HG03565 (cell line): Measurements from ENCODE around the gene LRIG3.
A peak's percentile ranks its signal among the peaks of the same experiment; 100 is the strongest.
"Not testable (repeated sequence)": the region's sequence is repeated elsewhere in the genome, so short reads cannot be mapped to it uniquely, and the experiment has no call there.

Experiments used
- ATAC-seq: cut with Tn5 transposase; IDR thresholded peaks from one replicate; pipeline ENCODE4 v1.9.1; 2021; ENCODE audit warnings: mild to moderate bottlenecking, moderate library complexity; ENCODE audit not compliant: unreplicated experiment

The LRIG3 gene

DNA sequence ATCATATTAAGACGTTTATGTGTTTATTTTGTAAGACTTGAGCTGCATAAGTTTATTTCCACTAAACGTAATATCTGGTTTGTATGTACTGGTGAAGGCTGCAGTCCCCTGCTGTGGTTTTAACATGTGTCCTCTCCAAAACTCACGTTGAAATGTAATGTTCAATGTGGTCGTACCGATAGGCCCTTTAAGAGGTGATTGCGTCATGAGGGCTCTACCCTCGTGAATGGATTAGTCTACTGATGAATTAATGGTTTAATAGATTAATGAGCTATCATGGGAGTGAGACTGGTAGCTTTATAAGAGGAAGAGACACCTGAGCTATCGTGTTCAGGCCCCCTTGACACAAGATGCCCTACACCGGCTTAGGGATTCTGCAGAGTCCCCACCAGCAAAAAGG is 14.9 kb downstream of the LRIG3 start:
- no peak for ATAC-seq

DNA sequence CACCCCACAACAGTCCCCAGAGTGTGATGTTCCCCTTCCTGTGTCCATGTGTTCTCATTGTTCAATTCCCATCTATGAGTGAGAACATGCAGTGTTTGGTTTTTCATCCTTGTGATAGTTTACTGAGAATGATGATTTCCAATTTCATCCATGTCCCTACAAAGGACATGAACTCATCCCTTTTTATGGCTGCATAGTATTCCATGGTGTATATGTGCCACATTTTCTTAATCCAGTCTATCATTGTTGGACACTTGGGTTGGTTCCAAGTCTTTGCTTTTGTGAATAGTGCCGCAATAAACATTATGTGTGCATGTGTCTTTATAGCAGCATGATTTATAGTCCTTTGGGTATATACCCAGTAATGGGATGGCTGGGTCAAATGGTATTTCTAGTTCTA is 17.6 kb downstream of the LRIG3 start:
- ATAC-seq: not testable (repeated sequence)

DNA sequence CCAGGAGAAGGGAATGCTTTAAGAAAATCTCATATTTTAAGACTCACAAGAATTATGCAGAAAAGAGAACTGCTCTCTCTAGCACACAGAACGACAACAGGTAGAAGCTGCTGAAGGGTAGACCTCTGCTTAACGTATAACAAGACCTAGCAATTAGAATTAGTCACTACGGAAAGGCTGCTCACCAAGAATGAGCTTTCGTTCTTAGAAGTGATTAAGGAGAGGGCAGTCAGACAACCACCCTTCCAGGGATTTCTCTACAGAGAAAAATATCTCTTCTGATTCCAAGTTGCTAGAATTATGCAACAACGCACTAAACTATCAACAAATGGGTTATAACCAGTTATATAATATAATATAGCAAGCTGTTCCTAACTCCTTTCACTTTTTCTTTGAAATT is 18.6 kb downstream of the LRIG3 start:
- ATAC-seq: no peak

DNA sequence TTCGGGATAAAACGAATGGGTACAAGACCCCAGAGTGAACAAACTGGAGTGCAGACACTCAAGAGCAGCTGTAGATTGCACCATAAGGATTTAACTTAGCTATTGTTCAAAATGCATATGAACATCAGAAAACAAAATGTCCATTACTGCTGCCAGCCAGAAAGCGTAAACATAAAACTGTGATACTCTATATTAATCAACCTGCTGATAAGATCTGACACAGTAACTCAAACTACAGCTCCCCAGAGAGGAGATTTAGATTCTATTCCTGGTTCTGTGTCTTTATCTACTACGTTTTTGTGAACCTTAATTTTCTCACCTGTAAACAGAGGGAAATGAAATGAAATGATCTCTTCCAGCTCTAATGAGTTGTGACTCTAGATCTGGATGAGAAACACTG is 22.3 kb downstream of the LRIG3 start:
- ATAC-seq: no peak

DNA sequence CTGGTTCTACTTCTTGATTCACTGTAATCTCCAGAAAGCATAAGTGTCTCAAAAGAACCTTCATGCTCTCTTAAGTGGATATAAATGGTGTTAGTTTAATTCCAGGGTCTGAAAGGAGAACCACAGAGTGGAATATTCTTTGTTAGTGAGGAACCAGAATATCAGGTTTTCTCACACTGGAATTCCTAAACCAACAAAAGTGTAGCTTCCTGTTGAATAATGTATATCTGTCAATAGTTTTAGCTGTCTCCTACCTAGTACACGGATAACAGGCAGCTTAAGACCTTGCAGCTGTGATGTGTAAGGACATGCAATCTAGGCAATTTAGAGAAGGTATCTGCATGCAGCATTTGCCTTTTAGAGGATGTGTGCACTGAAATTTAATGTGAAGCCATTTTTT is 24.0 kb downstream of the LRIG3 start:
- no peak for ATAC-seq

DNA sequence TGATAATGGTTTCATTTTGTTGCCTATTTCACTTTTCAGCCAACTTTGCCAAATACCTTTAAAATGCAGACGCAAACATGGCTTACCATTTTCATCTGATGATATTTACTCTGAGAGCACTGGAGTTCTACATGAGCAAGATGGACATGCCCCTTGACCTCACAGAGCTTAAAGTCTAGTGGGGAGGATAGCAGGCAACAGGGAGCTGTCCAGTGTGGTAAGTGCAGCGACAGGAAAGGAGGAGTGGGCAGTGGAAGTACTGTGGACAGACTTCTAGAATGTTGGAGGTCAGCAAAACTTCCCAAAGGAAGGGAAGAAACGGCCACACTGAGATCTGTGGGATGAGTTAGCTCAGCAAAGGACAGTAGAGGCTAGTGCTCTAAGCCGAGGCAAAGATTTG is 25.3 kb downstream of the LRIG3 start:
- ATAC-seq: no peak

DNA sequence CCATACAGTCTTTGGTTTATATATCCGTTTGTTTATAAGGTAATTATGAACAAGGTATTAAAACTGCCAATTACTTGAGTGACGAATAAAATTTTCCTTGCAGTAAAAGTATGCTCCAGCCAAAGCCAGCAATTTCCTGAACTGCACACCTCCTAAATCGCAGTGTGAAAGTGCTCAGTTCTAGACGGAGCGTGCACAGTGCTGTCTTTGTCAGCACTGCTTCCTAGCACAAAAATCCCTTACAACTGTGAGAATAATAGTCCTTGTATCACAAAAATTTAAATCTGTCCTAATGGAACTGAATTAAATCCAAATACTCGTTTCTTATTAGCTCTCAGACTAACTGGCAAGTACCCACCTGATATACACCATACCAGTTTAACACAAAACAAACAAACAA is 26.3 kb downstream of the LRIG3 start:
- ATAC-seq: no peak

DNA sequence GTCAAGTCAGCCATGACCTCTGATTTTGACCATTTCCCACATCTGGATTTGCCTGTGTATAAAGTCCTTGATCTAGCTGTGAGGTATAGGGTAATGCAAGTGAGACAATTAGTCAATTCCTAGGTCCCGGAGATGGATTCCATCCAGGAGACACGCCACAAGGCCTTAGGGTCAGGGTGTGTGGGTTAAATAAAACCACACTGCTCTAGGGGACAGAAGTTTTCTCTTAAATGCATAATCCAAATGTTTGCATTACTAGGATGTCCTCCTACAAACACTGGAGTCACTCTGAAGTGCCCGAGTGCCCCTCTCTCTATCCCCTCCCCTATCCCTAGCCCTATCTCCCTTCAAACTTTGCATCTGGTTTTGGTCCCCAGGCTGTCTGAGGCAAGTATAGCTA is 26.8 kb downstream of the LRIG3 start:
- ATAC-seq: no peak

DNA sequence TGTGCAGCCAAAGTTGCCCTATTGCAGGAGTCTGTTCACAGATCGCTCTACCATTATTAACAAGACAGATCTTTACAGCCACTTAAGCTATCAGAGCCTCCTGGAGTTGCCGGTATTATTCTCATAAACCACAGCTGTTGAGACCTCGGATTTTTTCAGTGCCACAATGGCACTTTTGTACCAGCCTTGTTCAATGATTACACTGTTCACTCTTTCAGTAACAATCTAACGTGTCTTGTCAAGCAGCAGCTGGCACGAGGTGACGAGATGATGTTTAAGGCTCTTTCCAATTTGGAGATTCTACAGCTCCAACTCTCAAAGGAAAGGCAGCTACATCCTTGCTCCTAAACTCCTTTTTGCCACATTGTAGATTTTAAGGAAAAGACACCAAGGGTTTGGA is 30.7 kb downstream of the LRIG3 start:
- ATAC-seq: no peak

DNA sequence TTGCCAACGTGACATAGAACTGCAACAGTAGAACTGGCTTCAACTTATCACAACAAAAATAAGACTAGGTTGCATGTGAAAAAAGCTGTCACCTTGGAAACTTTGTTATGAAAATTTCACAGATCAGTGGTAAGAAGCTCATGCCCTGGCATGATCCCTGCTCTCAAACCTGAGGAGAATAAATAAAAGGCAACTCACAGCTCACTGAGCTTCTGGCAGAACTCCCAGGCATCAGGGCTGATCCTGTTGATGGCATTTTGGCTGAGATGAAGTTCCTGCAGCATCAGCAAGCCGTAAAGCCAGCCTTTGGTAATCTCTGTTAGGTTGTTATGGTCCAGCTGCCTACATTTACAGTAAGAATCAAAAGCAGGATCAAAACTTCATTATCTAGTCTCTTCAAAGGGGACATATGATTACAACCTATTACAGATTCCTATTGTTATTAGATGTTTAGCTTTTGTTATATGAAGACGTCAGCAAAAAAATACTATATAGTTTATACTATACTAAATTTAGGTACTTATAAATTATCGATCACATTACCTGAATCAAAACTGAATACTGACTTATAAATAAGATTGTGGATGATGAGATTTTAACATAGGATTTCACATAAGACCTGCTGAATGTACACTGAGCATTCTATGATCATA is 32.0 kb downstream of the LRIG3 start:
- no peak for ATAC-seq

DNA sequence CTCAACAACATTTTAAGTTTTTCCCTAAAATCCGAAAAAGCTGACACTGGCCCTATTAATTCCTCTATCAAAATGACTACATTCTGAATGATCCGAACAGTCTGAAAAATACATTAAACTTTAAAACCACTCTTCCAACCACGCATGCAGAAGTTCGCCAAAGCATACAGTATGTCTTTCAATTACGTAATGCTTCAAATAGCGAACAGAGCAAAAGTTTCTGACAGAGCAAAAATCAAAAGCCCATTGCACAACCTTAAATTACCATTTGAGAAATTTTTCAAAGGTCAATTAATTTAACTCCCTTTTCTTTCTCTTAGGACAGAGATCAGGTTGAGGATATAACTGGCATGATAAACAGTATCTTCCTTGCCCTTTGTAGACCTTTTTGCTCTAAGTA is 33.2 kb downstream of the LRIG3 start:
- ATAC-seq: no peak

DNA sequence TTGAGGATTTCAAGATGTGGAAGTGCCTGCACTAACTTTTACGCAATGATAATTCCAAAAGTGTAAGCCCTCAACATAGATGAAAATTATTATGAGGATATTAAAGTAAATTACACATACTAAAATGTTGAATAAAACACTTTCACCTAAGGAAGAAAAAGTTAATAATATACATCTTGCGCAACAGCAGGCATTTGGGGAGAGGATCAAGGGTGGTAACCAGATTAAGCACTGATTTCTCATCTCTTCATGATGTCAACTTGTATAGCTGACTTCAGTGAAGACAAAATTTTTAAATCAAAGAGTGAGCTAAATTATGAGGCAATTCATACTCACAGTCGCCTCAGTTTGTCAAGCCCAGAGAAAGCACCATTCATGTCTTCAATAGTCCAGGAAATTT is 33.8 kb downstream of the LRIG3 start:
- ATAC-seq: no peak

DNA sequence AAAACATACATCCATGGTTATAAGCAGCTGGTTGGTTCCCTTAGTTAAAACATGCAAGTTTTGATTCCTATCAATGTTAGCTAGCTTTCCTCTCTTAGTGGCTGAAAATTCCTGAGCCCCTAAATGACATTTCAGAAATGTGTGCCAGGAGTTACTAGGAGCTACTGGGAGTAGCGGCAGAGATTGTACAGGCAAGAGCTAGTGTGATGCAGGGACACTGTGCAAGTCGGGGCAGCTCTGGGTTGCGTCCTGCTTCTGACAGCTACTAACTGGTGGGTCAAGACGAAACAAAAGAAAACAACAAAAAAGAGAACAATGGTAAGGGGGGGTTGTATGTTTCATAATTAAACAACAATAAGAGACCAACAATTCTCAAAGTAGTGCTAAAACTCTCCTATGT is 35.4 kb downstream of the LRIG3 start:
- ATAC-seq: no peak

DNA sequence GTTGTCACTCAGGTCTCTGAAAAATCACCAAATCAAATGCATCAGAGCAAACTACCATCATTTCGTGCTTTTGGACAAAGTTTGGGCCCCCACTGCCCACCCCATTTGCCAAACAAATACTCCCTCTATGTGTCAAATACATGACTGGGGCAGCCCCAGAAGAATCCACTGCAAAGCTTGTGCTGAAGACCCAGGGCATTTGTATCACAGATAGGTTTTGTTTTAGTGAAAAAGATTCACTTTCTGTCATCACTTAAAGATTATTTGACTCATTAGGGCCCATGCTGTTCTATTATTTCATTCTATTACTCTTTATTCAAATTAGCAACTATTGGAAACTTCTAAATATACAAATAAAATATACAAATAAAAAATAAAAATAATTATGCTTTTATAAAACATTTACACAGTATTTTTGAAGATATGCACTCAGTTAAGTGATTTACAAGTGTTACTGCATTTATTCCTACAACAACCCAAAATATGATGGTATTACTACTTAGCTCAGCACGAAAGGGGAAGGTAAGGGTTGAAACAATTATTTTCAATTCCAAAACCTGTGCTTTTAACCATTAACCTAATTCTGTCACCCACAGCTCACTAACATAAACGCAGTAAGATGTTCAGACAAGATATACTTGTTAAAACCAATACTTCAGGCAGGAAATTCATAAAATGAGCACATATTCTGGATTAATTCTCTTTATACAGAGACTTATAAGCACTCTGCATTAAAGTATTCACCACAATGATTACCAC is 36.5 kb downstream of the LRIG3 start:
- ATAC-seq: peak; percentile 53

DNA sequence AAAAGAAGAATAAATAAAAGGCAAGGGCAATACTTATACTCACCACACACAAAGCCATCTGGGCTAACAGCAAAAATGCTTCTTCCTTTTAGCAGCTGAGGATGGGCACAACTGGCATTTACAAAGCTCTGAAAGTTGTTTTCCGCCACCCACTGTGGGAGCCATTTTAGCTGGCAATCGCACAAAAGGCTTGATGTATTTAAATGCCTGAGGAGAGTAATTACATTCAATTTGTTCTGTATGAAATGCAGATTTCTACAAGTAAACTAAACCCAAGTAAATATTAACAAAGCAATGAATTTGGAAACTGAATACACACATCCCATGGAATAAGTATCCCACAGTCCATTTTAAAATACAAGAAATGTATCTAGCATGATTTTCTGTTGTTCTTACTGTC is 37.5 kb downstream of the LRIG3 start:
- no peak for ATAC-seq

DNA sequence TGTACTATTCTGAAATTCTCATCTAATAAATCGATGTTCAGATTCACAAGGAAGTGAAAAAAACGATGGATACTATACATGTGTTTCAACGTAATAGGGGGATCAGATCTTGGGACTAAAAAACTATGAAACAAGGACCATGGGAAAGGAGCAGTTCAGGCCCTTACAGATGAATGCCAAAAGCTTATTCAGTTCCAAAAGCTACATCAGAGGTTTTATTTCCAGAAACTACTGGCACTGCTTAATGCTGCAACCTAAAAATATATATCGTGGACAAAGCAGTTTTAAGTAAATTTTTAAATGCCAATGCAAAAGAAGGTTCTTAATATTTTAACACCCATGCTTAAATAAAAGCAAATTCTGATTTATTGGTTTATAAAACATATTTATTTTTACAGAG is 38.5 kb downstream of the LRIG3 start:
- ATAC-seq: no peak

DNA sequence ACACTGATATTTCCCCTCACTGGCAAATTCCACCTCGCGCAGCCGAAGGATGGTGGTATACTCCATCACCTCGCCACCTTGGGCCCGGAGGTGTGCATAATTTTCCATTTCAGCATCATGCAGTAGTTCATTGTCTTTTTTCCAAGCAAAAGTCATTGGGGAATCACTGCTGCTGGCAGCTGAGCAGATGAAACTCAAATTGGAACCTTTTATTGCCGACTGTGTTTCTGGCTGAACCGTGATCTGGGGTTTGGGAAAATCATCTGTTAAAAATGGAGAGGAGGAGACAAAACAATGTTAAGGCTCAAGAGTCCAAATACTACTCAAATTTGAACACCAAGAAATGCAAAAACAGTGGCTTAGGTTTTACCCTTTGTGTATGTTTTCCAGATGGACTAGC is 39.7 kb downstream of the LRIG3 start:
- ATAC-seq: no peak

DNA sequence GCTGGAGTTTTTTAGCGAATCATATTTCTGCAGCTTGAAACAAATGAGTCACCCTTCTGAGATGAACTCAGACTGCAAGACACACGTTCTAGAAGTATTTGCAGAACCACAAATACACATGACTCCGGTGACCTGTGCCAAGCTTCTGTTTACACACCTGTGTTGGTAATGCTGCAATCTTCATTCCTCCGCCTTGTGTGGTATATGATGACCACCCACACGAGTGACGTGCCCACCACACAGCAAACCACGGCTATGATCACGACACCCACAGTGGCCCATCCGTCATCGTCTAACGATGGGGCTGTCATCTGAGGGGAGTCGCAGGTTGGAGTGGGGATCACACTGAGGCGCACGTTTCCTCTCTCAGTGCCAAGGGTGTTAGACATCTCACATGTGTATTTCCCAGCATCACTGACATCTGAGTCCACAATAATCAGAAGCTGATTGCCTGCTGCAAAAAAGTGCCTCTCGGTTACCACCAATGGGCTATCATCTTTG is 43.0 kb downstream of the LRIG3 start:
- no peak for ATAC-seq

DNA sequence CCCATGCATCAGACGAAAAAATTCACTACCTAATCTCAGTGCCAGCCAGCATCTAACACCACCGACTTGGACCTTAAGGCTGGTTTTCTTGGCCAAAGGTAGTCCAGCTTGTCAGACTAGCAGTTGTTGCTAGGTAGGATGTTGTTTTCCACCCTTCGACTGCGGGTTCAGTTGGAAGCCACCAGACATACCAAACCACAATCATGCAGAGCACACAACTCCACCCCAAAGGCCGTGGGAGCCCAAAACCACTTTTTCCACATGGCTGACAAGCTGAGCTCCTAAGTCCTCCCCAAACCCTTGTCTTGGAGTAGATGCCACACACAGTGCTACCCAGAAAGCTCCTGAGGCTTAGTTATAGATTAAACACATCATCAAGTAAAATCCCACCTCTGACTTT is 46.8 kb downstream of the LRIG3 start:
- ATAC-seq: no peak

DNA sequence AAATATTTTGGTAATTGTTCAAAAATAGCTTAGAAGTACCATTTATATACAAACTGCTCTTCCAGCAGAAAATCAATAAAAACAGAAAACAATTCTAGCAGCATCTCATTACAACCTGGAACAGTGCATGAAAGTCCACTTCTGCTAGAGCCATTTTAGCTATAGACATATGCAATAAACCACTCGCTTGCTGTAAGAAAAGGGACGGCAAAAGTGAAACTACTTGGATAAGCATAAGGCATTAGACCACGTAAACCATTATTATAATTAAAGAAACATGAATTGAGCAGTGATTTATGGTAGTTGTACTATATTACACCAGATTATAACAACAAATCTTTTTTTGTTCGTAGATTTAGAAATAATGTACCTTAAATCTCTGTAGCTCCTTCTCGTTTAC is 48.7 kb downstream of the LRIG3 start:
- no peak for ATAC-seq

DNA sequence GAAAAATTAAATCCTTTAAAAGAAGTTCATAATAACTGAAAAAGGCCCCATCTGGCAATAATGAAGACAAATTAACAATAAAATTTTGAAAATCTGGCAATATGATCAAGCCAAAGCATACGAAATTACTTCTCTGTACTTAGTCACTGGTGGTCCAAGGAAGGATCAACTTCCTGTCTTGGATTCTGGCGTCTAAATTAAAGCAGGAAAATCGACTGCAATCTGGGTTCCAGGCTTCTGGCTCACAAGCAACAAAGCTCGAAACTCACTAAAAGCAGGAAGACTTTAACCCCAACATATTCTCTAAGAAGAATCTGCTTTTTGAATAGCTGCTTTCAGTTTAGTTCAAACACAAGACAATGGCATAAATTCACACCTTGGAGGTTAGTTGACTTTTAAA is 49.7 kb downstream of the LRIG3 start:
- no peak for ATAC-seq

DNA sequence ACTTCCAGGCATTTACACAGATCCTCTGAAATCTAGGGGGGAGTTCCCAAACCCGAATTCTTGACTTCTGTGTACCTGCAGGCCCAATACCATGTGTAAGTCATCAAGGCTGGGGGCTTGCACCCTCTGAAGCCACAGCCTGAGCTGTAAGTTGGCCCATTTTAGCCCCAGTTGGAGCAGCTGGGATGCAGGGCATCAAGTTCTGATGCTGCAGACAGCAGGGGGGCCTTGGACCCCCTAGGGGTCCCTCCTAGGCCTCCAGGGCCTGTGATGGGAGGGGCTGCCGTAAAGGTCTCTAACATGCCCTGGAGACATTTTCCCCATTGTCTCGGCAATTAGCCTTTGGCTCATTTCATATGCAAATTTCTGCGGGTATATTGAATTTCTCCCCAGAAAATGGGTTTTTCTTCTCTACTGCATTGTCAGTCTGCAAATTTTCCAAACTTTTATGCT is 59.5 kb downstream of the LRIG3 start:
- no peak for ATAC-seq
